GM23338 (cell line): ENCODE results near the gene STEAP3. TPM values are rescaled to one million over a fixed set of nuclear protein-coding genes. Genes with fewer than 3 reads are reported as not detected.

ENCODE experiments used
- ATAC-seq: fragments of 200-7000 bp; cut with Tn5 transposase; 3 replicates; pipeline ENCODE4 v1.9.1; 2020
- DNase-seq: peaks from one replicate; pipeline ENCODE4 v3.0.0-alpha.2; 2015; ENCODE audit warnings: low spot score
- H2AFZ ChIP-seq: fragments of 200-600 bp; sonication (generic); 2 replicates; pipeline ENCODE4 v1.8.0; 2016; ENCODE audit warnings: antibody characterized with exemption, mild to moderate bottlenecking, moderate library complexity
- H3F3A ChIP-seq: fragments of 200-600 bp; sonication (generic); replicated peaks from 2 replicates; pipeline ENCODE4 v1.8.0; 2017; ENCODE audit warnings: antibody characterized with exemption, mixed run types, low read depth
- H3K27ac ChIP-seq: fragments of 200-600 bp; sonication (generic); 2 replicates; pipeline ENCODE4 v1.6.1; 2016; ENCODE audit warnings: low read depth
- H3K27me3 ChIP-seq: fragments of 200-600 bp; sonication (generic); 2 replicates; pipeline ENCODE4 v1.8.0; 2016; ENCODE audit warnings: mild to moderate bottlenecking, mixed run types, moderate library complexity; ENCODE audit not compliant: insufficient read depth
- H3K36me3 ChIP-seq: fragments of 200-600 bp; sonication (generic); 2 replicates; pipeline ENCODE4 v1.8.0; 2016; ENCODE audit warnings: mild to moderate bottlenecking; ENCODE audit not compliant: insufficient read depth
- H3K4me1 ChIP-seq: fragments of 200-600 bp; sonication (generic); 2 replicates; pipeline ENCODE4 v1.8.0; 2016; ENCODE audit warnings: mild to moderate bottlenecking, moderate library complexity; ENCODE audit not compliant: insufficient read depth
- H3K4me2 ChIP-seq: fragments of 200-600 bp; sonication (generic); 2 replicates; pipeline ENCODE4 v1.7.1; 2017; ENCODE audit warnings: mixed run types
- H3K4me3 ChIP-seq: fragments of 200-600 bp; sonication (generic); 2 replicates; pipeline ENCODE4 v1.6.1; 2016; ENCODE audit warnings: mixed run types
- H3K79me2 ChIP-seq: fragments of 200-600 bp; sonication (generic); replicated peaks from 2 replicates; pipeline ENCODE4 v1.8.0; 2017; ENCODE audit warnings: mild to moderate bottlenecking; ENCODE audit not compliant: insufficient read depth
- H3K9me2 ChIP-seq: fragments of 200-600 bp; sonication (generic); 2 replicates; pipeline ENCODE4 v1.8.0; 2017; ENCODE audit not compliant: insufficient read depth
- H4K20me1 ChIP-seq: fragments of 200-600 bp; sonication (generic); replicated peaks from 2 replicates; pipeline ENCODE4 v1.8.0; 2017; ENCODE audit warnings: mild to moderate bottlenecking; ENCODE audit not compliant: insufficient read depth
- H3K27ac Mint-ChIP-seq: 2 replicates; pipeline ENCODE4 v1.8.0; 2020; ENCODE audit warnings: inconsistent platforms, mild to moderate bottlenecking, moderate library complexity, mixed read lengths
- H3K27me3 Mint-ChIP-seq: 3 replicates; pipeline ENCODE4 v1.8.0; 2022; ENCODE audit warnings: low read depth, mild to moderate bottlenecking, moderate library complexity, mixed read lengths, inconsistent platforms; ENCODE audit not compliant: insufficient read depth, poor library complexity
- H3K36me3 Mint-ChIP-seq: 3 replicates; pipeline ENCODE4 v1.8.0; 2021; ENCODE audit warnings: low read depth, mild to moderate bottlenecking, inconsistent platforms, moderate library complexity, mixed read lengths
- H3K4me1 Mint-ChIP-seq: 3 replicates; pipeline ENCODE4 v1.8.0; 2020; ENCODE audit warnings: mild to moderate bottlenecking, inconsistent platforms, mixed read lengths
- H3K4me3 Mint-ChIP-seq: 3 replicates; pipeline ENCODE4 v1.8.0; 2021; ENCODE audit warnings: moderate library complexity, mild to moderate bottlenecking, inconsistent platforms, mixed read lengths
- H3K9me3 Mint-ChIP-seq: 3 replicates; pipeline ENCODE4 v1.8.0; 2020; ENCODE audit warnings: moderate library complexity, mild to moderate bottlenecking, inconsistent platforms, mixed read lengths
- CREB1 ChIP-seq: fragments of 250-450 bp; sonication (Bioruptor Pico); IDR thresholded peaks from 2 replicates; pipeline ENCODE4 v1.5.0; 2020; ENCODE audit warnings: low read depth, mild to moderate bottlenecking, moderate library complexity
- CTCF ChIP-seq, 2 experiments: fragments of 200-600 bp in 1 of 2; sonication (generic) in 1 of 2; conservative IDR thresholded peaks; 2 replicates each; pipeline versions ENCODE4 v1.5.1 to v1.6.1; 2016 to 2017; ENCODE audit warnings: antibody characterized with exemption in 2 of 2, low read depth in 2 of 2, mild to moderate bottlenecking in 2 of 2, moderate library complexity in 1 of 2
- EZH2 ChIP-seq: fragments of 200-600 bp; sonication (generic); IDR thresholded peaks from one replicate; pipeline ENCODE4 v1.8.0; 2017; ENCODE audit warnings: antibody characterized with exemption, mild to moderate bottlenecking, low read depth; ENCODE audit not compliant: unreplicated experiment
- EZH2phosphoT487 ChIP-seq: fragments of 200-600 bp; sonication (generic); IDR thresholded peaks from one replicate; pipeline ENCODE4 v1.8.1; 2018; ENCODE audit warnings: antibody characterized with exemption; ENCODE audit not compliant: unreplicated experiment
- JUNB ChIP-seq: IDR thresholded peaks from one replicate; pipeline ENCODE4 v1.6.1; 2016; ENCODE audit warnings: antibody characterized with exemption; ENCODE audit not compliant: unreplicated experiment
- NANOG ChIP-seq: IDR thresholded peaks from 2 replicates; pipeline ENCODE4 v1.6.1; 2016; ENCODE audit warnings: antibody characterized with exemption, borderline replicate concordance
- POLR2AphosphoS5 ChIP-seq: IDR thresholded peaks from 2 replicates; pipeline ENCODE4 v1.6.1; 2016; ENCODE audit warnings: antibody characterized with exemption, low read depth
- STAT1 ChIP-seq: IDR thresholded peaks from one replicate; pipeline ENCODE4 v1.6.1; 2016; ENCODE audit warnings: antibody characterized with exemption; ENCODE audit not compliant: unreplicated experiment
- ZNF114 ChIP-seq: fragments of 250-450 bp; sonication (Bioruptor Pico); IDR thresholded peaks from 2 replicates; pipeline ENCODE4 v1.5.0; 2020; ENCODE audit warnings: mild to moderate bottlenecking, moderate library complexity
- ZNF331 ChIP-seq: fragments of 250-450 bp; sonication (Bioruptor Pico); IDR thresholded peaks from 2 replicates; pipeline ENCODE4 v1.5.0; 2020; ENCODE audit warnings: low read depth, mild to moderate bottlenecking, moderate library complexity
- ZNF462 ChIP-seq: fragments of 250-450 bp; sonication (Bioruptor Pico); IDR thresholded peaks from 2 replicates; pipeline ENCODE4 v1.5.0; 2020; ENCODE audit warnings: mild to moderate bottlenecking, moderate library complexity
- polyA plus RNA-seq: library from polyadenylated mRNA; unstranded; fragments of >200 nt; fragmentation: Nextera tagmentation; extraction: Ambion mirVana; gene quantifications from 2 replicates; pipeline ENCODE4 v1.2.1, GENCODE V29; 2016
- total RNA-seq: library from RNA; depleted of rRNA; stranded (reverse); fragments of >200 nt; shearing (Covaris generic); gene quantifications from 2 replicates; pipeline ENCODE4 v1.2.3, GENCODE V29; 2014
- TF ChIP-seq, protein P1 (sequence below): IDR thresholded peaks from 2 replicates; pipeline ENCODE4 v1.6.1; 2016; ENCODE audit warnings: antibody characterized with exemption

STEAP3 gene
- total and polyA plus RNA-seq, 2 experiments from 2014 or later, result 8.6 to 27.3 TPM

DNA sequence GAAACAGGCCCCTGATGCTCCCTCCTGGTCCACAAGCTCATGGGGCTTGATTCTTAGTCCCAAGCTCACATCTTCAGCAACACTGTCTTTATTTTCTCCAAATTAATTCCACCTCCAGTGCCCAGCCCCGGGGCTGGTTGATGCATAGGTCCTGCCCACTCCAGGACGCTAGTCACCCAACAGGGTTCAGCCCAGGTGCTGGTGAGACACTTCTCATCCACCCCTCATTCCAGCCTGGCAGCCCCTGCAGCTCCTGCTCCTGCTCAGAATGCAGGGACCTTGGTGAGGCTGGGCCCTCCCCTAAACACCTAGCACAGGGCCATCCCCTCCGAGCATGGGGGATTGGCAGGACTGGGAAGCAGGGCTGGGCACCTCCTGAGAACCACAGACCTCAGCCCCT is 25.7 kb downstream of the STEAP3 start (continued):
- TF ChIP-seq CREB1 (CRISPR knock-in tag), result no peak
- no peak for TF ChIP-seq EZH2phosphoT487
- TF ChIP-seq JUNB, result no peak
- TF ChIP-seq CTCF (conservative IDR thresholded peaks at IDR 0.05; ENCODE audit: low read depth in 2 of 2), result no peak
- TF ChIP-seq ZNF331 (CRISPR knock-in tag), result no peak

DNA sequence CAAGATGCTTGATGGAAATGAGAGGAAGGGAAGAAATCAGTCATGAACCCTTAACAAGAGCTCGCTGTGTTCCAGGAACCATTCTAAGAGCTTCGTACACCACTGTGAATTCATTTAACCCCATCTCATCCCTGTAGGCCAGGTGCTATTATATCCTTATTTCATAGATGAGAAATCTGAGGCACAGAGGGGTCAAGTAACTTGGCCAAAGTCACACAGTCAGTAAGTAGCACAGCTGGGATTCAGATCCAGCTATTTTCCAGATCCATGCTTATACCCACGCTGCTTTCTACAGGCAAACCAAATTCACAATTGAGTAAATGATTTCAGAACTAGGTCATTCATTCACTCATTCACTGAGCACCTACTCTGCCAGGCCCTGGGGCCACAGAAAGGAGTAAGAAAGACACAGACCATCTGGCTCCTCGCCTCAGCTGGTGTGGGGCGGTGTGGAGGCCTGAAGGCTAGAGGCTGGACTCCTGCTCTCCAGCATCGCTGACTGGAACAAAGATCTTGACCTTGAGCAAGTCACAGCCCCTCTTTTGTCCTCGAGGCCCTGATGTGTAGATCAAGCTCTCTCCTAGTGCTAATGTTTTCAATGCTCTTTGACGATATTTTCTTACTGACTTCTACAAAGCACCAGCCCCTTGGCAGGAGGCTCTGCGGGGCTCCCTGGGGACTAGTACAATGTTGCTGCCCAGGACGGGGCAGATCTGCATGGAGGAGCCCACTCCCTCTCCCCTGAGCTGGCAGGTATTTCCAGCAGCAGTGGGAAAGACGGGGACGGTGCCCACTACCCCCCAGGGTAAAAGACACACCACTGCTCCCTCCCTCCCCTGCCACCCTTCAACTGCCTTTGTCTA is 26.5 kb downstream of the STEAP3 start:
- H3K4me3 ChIP-seq, result no peak overlapping the region
- H3K4me1 Mint-ChIP-seq, result peaks cover 16% of the 10 kb centered on the region
- H3K4me1 ChIP-seq, result peaks cover 6% of the 10 kb centered on the region
- ATAC-seq, result peak; percentile 35; the same call in 2 of the 3 replicates
- H3K27ac ChIP-seq, result no peak overlapping the region
- H3K4me2 ChIP-seq, result no peak overlapping the region
- no peak overlapping the region; the same call in 1 of the 2 replicates for H3K27ac Mint-ChIP-seq
- H3K79me2 ChIP-seq, result no peaks in the 10 kb centered on the region
- H3K9me2 ChIP-seq, result no peaks in the 10 kb centered on the region
- no peak overlapping the region for H2AFZ ChIP-seq
- no peaks in the 10 kb centered on the region for H3F3A ChIP-seq
- H3K36me3 ChIP-seq, result 0 out of 2 replicates have a peak, but pooled peaks cover 5% of the 10 kb centered on the region
- peaks cover 60% of the 10 kb centered on the region for H3K36me3 Mint-ChIP-seq
- no peak overlapping the region for H3K4me3 Mint-ChIP-seq
- H4K20me1 ChIP-seq, result no peaks in the 10 kb centered on the region
- DNase-seq, result no peak
- no peaks in the 10 kb centered on the region for H3K9me3 Mint-ChIP-seq
- H3K27me3 Mint-ChIP-seq, result peaks cover 16% of the 10 kb centered on the region
- no peaks in the 10 kb centered on the region for H3K27me3 ChIP-seq
- TF ChIP-seq NANOG (no peak), CREB1 (CRISPR knock-in tag) (no peak), ZNF462 (CRISPR knock-in tag) (no peak), ZNF114 (CRISPR knock-in tag) (no peak), ZNF331 (CRISPR knock-in tag) (no peak), POLR2AphosphoS5 (no peak), CTCF (conservative IDR thresholded peaks at IDR 0.05; ENCODE audit: low read depth in 2 of 2) (no peak), EZH2phosphoT487 (no peak), JUNB (no peak), STAT1 (no peak), EZH2 (no peak)
- TF ChIP-seq, protein P1, sequence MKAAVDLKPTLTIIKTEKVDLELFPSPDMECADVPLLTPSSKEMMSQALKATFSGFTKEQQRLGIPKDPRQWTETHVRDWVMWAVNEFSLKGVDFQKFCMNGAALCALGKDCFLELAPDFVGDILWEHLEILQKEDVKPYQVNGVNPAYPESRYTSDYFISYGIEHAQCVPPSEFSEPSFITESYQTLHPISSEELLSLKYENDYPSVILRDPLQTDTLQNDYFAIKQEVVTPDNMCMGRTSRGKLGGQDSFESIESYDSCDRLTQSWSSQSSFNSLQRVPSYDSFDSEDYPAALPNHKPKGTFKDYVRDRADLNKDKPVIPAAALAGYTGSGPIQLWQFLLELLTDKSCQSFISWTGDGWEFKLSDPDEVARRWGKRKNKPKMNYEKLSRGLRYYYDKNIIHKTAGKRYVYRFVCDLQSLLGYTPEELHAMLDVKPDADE, result no peak
